SU-DHL-6 (cell line): ENCODE measurements around the gene FGFR1OP2.

ENCODE experiments used
- H2AFZ ChIP-seq: fragments of 200-600 bp; sonication (generic); 2 replicates; pipeline ENCODE4 v1.6.1; 2014; ENCODE audit warnings: low read depth, mild to moderate bottlenecking, moderate library complexity, mixed read lengths, antibody characterized with exemption, low read length; ENCODE audit not compliant: severe bottlenecking
- H3F3A ChIP-seq: fragments of 200-600 bp; shearing (Covaris generic); 2 replicates; pipeline ENCODE4 v1.6.0; 2016; ENCODE audit warnings: antibody characterized with exemption, mild to moderate bottlenecking; ENCODE audit not compliant: insufficient read depth
- H3K27ac ChIP-seq: fragments of 200-600 bp; sonication (generic); 2 replicates; pipeline ENCODE4 v1.5.1; 2016; ENCODE audit warnings: low read depth, mild to moderate bottlenecking, low read length, moderate library complexity, mixed read lengths
- H3K27me3 ChIP-seq: fragments of 200-600 bp; sonication (generic), shearing (Covaris generic); 2 replicates; pipeline ENCODE4 v1.6.0; 2014; ENCODE audit warnings: mild to moderate bottlenecking, low read length
- H3K36me3 ChIP-seq: fragments of 200-600 bp; sonication (generic); 2 replicates; pipeline ENCODE4 v1.6.1; 2014; ENCODE audit warnings: mild to moderate bottlenecking, low read length, mixed read lengths
- H3K4me2 ChIP-seq: fragments of 300-600, 200-600 bp; shearing (Covaris generic), sonication (generic); 2 replicates; pipeline ENCODE4 v1.6.0; 2014; ENCODE audit warnings: low read length, low read depth, mild to moderate bottlenecking; ENCODE audit not compliant: poor library complexity, severe bottlenecking
- H3K4me3 ChIP-seq: fragments of 200-600 bp; sonication (generic); 2 replicates; pipeline ENCODE4 v1.5.1; 2014; ENCODE audit warnings: antibody characterized with exemption, low read length, mild to moderate bottlenecking, mixed read lengths; ENCODE audit not compliant: insufficient read depth, poor library complexity, severe bottlenecking
- H3K79me2 ChIP-seq: fragments of 200-600 bp; sonication (generic); 2 replicates; pipeline ENCODE4 v1.6.1; 2014; ENCODE audit warnings: mild to moderate bottlenecking, low read length, moderate library complexity; ENCODE audit not compliant: insufficient read depth
- H3K9ac ChIP-seq: fragments of 200-600 bp; sonication (generic); 2 replicates; pipeline ENCODE4 v1.7.0; 2014; ENCODE audit warnings: mild to moderate bottlenecking, low read length
- H3K9me2 ChIP-seq: fragments of 200-600 bp; sonication (generic); replicated peaks from 2 replicates; pipeline ENCODE4 v1.6.1; 2014; ENCODE audit warnings: low read length; ENCODE audit not compliant: insufficient read depth
- H3K9me3 ChIP-seq: fragments of 200-600 bp; sonication (generic); 2 replicates; pipeline ENCODE4 v1.6.1; 2014; ENCODE audit warnings: low read length, mixed read lengths; ENCODE audit not compliant: insufficient read depth
- H4K20me1 ChIP-seq: fragments of 200-600 bp; sonication (generic); 2 replicates; pipeline ENCODE4 v1.6.1; 2014; ENCODE audit warnings: low read depth, mild to moderate bottlenecking, antibody characterized with exemption, low read length, moderate library complexity, mixed read lengths
- CTCF ChIP-seq: fragments of 200-600 bp; sonication (generic); IDR thresholded peaks from one replicate; pipeline ENCODE4 v1.5.1; 2017; ENCODE audit warnings: antibody characterized with exemption, mild to moderate bottlenecking, low read length, moderate library complexity; ENCODE audit not compliant: insufficient read depth, poor library complexity, severe bottlenecking
- EZH2phosphoT487 ChIP-seq: fragments of 200-600 bp; sonication (generic), shearing (Covaris generic); conservative IDR thresholded peaks from 2 replicates; pipeline ENCODE4 v1.6.1; 2018; ENCODE audit warnings: mild to moderate bottlenecking, antibody characterized with exemption, low read length, moderate library complexity, mixed read lengths

FGFR1OP2 gene

GRCh38 chr12:26971963-26972362 is 33.7 kb downstream of the FGFR1OP2 start:
- Histone ChIP-seq H2AFZ (no peak overlapping the region), H3K9me2 (no peaks in the 10 kb centered on the region), H4K20me1 (no peaks in the 10 kb centered on the region), H3K27me3 (no peaks in the 10 kb centered on the region), H3K9me3 (no peaks in the 10 kb centered on the region), H3K4me2 (no peak overlapping the region), H3K36me3 (no peaks in the 10 kb centered on the region), H3F3A (peaks cover 10% of the 10 kb centered on the region; the same call in 1 of the 2 replicates), H3K79me2 (no peaks in the 10 kb centered on the region), H3K9ac (no peak overlapping the region), H3K27ac (no peak overlapping the region), H3K4me3 (no peak overlapping the region)
- TF ChIP-seq EZH2phosphoT487 (no peak), CTCF (no peak)

GRCh38 chr12:26976687-26977086 is 38.4 kb downstream of the FGFR1OP2 start:
- TF ChIP-seq CTCF (no peak), EZH2phosphoT487 (no peak)
- Histone ChIP-seq H3K4me2 (no peak overlapping the region), H3K36me3 (0 out of 2 replicates have a peak, but pooled peaks cover 3% of the 10 kb centered on the region)

GRCh38 chr12:26978801-26979200 is 40.5 kb downstream of the FGFR1OP2 start:
- no peaks in the 10 kb centered on the region for H3K27me3 ChIP-seq
- H3K27ac ChIP-seq, result no peak overlapping the region
- 0 out of 2 replicates have a peak, but pooled peaks cover 3% of the 10 kb centered on the region for H3K36me3 ChIP-seq
- H4K20me1 ChIP-seq, result no peaks in the 10 kb centered on the region
- H3F3A ChIP-seq, result no peaks in the 10 kb centered on the region
- no peak overlapping the region for H3K4me2 ChIP-seq
- H2AFZ ChIP-seq, result no peak overlapping the region
- no peak overlapping the region for H3K9ac ChIP-seq
- TF ChIP-seq CTCF (no peak), EZH2phosphoT487 (no peak)
- no peaks in the 10 kb centered on the region for H3K9me2 ChIP-seq
- no peaks in the 10 kb centered on the region for H3K79me2 ChIP-seq
- no peak overlapping the region for H3K4me3 ChIP-seq
- no peaks in the 10 kb centered on the region for H3K9me3 ChIP-seq

More at GRCh38 chr12:26976687-26977086, 38.4 kb downstream of the FGFR1OP2 start:
- H3K4me3 ChIP-seq, result no peak overlapping the region
- peaks cover 5% of the 10 kb centered on the region; the same call in 1 of the 2 replicates for H3F3A ChIP-seq
- no peaks in the 10 kb centered on the region for H3K9me3 ChIP-seq
- no peak overlapping the region for H2AFZ ChIP-seq
- no peak overlapping the region for H3K27ac ChIP-seq
- no peak overlapping the region for H3K9ac ChIP-seq
- H3K9me2 ChIP-seq, result no peaks in the 10 kb centered on the region
- H4K20me1 ChIP-seq, result no peaks in the 10 kb centered on the region
- H3K79me2 ChIP-seq, result no peaks in the 10 kb centered on the region
- H3K27me3 ChIP-seq, result no peaks in the 10 kb centered on the region
